AG04449 (cell line): ENCODE measurements around the gene DNAH1.

Experiments
- CTCF ChIA-PET: fragments of 350-600 bp; formaldehyde crosslinking; extraction: SDS; loops from one replicate; lab custom pipeline; 2021; ENCODE audit warnings: antibody characterized with exemption; lab: Yijun Ruan, JAX
- POLR2A ChIA-PET: fragments of 400-600, 350-600 bp; formaldehyde crosslinking; extraction: SDS; loops from one replicate; lab custom pipeline; 2020; ENCODE audit warnings: antibody characterized with exemption, inconsistent platforms; lab: Yijun Ruan, JAX
- DNase-seq: peaks from one replicate; pipeline ENCODE4 v3.0.0-alpha.2; 2010; ENCODE audit warnings: low read depth, low spot score
- H3K4me3 ChIP-seq: 2 replicates; pipeline ENCODE4 v1.5.1; 2011; ENCODE audit warnings: low read depth, mild to moderate bottlenecking, control low read depth, low read length
- TF ChIP-seq, protein P1 (sequence below): IDR thresholded peaks from one replicate; pipeline ENCODE4 v1.5.1; 2011; ENCODE audit warnings: mild to moderate bottlenecking, moderate library complexity, low read length, control low read depth, inconsistent platforms; ENCODE audit not compliant: insufficient read depth; ENCODE audit errors: missing control alignments

The DNAH1 gene

DNA sequence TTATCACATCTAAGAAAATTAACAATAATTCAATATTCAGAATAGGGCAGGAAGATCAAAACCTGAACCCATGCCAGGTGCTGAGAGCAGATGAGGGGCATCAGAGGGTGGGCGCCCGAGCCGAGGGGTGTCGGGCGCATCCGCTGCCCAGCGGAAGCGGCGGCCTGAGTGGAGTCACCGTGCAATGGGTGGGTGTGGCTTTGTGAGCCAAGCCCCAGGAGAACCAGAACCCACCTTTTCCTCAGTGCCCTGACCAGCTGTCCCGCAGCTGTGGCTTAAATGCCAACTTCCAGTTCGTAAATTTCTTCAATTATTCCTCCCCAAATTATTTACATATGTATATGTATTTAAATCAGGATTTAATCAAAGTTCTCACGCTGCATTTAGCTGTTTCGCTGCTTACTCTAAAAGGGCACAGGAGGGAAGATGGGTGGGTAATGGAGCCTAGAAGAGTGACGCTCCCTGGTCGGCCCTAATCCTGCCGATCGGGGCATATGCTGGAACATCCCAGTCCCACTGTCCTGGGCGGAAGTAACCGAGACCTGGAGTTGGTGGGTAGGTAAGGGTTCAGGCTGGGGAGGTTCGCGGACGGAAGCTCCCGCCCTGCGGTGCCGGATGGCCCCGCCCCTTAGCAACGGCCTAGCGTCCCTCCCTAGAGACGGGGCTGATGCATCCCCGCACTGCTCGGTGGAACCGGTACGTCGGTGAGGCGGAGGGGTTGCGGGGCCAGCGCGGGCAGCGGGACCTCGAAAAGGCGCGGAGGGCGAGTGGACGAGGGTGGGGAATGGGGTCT is 1.3 kb downstream of the DNAH1 start:
- POLR2A ChIA-PET, result no interaction called here
- H3K4me3 ChIP-seq, result peak overlapping the region; percentile 52

DNA sequence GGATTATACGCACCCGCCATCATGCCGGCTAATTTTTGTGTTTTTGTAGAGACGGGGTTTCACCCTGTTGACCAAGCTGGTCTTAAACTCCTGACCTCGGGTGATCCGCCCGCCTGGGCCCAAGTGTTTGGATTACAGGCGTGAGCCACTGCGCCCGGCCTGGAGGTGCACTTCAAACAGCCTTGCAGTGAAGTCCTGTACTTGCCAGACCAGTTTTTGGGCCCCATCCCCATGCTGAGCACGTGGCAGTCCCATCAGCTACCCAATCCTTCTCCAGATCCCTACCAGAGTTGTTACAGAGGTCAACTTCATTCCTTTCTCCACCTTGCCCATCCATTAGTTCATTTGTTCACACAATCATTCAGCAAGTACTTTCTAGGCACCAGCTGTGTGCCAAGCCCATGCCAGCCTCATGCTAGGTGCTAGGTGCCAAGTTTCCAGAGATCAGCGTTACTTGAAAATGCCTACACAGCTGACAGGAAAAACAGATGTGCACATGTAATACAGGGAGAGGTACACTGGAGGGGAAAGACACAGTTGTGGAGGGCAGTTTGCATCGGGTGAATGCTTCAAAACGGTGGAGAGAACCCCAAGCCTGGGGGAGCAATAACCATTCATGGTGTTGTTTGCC is 2.2 kb downstream of the DNAH1 start:
- ChIA-PET POLR2A (no interaction called here), CTCF (interaction anchor here (1.6 kb wide), 1 partner anchor 21 kb away, joined by 14 read pairs; no protein-coding TSS in a partner anchor)
- H3K4me3 ChIP-seq, result no peak overlapping the region
- no peak for DNase-seq
- TF ChIP-seq, protein P1, sequence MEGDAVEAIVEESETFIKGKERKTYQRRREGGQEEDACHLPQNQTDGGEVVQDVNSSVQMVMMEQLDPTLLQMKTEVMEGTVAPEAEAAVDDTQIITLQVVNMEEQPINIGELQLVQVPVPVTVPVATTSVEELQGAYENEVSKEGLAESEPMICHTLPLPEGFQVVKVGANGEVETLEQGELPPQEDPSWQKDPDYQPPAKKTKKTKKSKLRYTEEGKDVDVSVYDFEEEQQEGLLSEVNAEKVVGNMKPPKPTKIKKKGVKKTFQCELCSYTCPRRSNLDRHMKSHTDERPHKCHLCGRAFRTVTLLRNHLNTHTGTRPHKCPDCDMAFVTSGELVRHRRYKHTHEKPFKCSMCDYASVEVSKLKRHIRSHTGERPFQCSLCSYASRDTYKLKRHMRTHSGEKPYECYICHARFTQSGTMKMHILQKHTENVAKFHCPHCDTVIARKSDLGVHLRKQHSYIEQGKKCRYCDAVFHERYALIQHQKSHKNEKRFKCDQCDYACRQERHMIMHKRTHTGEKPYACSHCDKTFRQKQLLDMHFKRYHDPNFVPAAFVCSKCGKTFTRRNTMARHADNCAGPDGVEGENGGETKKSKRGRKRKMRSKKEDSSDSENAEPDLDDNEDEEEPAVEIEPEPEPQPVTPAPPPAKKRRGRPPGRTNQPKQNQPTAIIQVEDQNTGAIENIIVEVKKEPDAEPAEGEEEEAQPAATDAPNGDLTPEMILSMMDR, result no peak

More for the DNA sequence above, 1.3 kb downstream of the DNAH1 start:
- CTCF ChIA-PET, result interaction anchor here (1.6 kb wide), 1 partner anchor 22 kb away, joined by 14 read pairs; no protein-coding TSS in a partner anchor
- TF ChIP-seq, protein P1, result no peak
- no peak for DNase-seq

DNA sequence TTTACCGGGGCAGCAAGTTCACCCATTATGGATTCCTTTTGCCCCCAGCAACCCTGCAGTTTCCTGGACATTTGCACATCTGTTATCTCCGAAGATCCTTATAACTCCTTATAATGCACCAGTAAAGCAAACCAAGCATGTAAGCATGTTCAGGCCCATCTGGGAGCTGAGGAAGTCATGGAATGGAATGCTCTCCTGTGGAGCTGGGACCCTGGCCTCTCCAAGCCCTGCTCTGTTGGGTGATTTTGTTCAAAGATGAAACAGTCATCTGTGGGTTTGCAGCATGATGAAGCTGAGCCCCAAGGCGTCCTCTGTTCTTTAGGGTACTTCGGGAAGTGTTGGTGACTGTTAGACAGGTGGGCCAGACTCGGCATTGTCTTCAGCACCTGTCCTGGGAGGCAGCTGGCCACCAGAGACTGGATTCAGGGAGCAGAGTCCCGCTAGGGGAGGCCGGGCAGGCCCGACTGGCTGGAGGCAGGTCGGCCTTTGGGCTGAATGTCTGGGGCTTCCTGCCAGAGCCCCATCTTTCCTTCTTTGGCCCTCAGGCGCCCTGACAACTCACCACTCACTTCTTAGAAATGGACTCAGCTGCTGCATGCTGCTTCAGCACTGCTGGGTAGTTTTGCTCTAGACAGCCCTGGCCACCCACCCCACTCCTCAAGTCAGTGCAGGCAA is 3.9 kb downstream of the DNAH1 start:
- POLR2A ChIA-PET, result no interaction called here

DNA sequence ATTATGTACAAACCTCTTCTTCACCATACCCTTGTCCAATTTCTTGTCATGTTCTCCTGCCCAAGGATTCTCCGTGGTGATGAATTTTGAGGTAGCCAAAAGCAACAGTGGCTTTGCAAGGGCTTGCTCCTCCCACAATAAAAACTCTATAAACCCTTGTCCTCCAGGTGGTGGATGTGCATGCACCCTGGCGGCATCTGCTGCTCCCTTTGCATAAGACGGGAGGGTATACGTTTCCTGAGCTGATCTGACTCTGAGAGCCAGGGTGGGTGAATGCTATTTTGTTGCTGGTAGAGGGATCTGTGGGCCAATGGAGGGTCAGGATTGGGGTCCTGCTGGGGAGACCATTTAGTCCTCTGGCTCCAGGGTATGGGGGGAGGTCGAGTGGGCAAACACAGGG is 5.4 kb downstream of the DNAH1 start:
- no peak overlapping the region for H3K4me3 ChIP-seq
- ChIA-PET CTCF (no interaction called here), POLR2A (no interaction called here)
- DNase-seq, result no peak
- TF ChIP-seq, protein P1, result no peak

More for the DNA sequence above, 3.9 kb downstream of the DNAH1 start:
- CTCF ChIA-PET, result interaction anchor here (0.9 to 1.9 kb wide), 2 partner anchors 19 to 99 kb away, joined by 5 to 6 read pairs; no protein-coding TSS in a partner anchor
- DNase-seq, result no peak
- H3K4me3 ChIP-seq, result no peak overlapping the region
- TF ChIP-seq, protein P1, result no peak

DNA sequence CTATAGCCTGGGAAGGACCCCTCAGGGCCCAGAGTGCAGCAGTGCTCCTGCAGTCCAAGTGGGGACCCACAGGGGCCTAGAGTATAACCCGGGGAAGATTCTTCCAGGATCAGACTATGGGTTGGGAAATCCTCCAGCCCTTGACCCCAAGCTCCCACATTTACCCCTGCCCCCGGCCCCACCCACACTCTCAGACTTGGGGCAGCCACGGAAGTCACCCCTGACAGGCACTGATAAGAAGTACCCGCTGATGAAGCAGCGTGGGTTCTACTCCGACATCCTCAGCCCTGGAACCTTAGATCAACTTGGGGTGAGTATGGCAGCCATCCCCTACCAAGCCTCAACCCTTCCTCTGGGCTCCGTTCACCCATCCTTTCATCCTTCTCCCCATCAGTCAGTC is 6.3 kb downstream of the DNAH1 start:
- ChIA-PET CTCF (interaction anchor here (1.2 to 10.8 kb wide), 2 partner anchors 12 to 16 kb away, joined by 4 to 93 read pairs; no protein-coding TSS in a partner anchor), POLR2A (no interaction called here)
- H3K4me3 ChIP-seq, result no peak overlapping the region
- TF ChIP-seq, protein P1, result no peak
- no peak for DNase-seq
